ENCODE results near the gene RAB33A. TPM values are rescaled to one million over a fixed set of nuclear protein-coding genes. Genes with fewer than 3 reads are reported as not detected.
"Not testable (repeated sequence)": the region's sequence is repeated elsewhere in the genome, so short reads cannot be mapped to it uniquely, and the experiment has no call there.

The RAB33A gene
- total and polyA plus RNA-seq, 3 experiments from 2014 or later, result 9.0 to 11.0 (median 10.6) TPM

DNA sequence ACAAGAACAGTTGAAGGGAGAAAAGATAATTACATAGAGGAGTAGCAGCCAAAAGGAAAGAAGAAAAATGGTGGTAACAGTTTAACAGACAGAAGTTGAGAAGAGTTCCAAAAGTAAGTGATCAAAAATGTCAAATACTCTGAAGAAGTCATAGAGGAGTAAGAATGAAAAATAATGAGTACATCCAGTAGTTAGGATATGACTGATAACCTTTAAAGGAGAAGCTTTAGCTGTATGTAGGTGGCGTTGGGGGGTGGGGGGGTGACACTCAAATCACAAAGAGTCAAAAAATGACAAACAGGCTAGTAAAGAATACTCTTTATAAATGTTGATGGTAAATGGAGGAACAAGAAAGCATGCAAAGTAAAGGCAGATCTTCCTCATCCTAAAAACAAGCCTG, 40.6 kb downstream of the RAB33A start:
- Mint-ChIP-seq H3K9me3 (no peaks in the 10 kb centered on the region), H3K27me3 (peaks cover 0 to 9% of the 10 kb centered on the region in 2 donors), H3K4me3 (no peak overlapping the region), H3K36me3 (peaks cover 1 to 48% (median 4%) of the 10 kb centered on the region in 3 donors), H3K4me1 (peaks cover 0 to 5% (median 5%) of the 10 kb centered on the region in 3 donors), H3K27ac (peak overlapping the region in 2 of 8 donors; percentile 21 to 22)
- ChIA-PET POLR2A (interaction anchor here (0.6 kb wide), 1 partner anchor 135 kb away, joined by 3 read pairs; no protein-coding TSS in a partner anchor), CTCF (no interaction called here)
- H3K9me3 ChIP-seq (ENCODE audit: low read length), result no peaks in the 10 kb centered on the region
- no peaks in the 10 kb centered on the region for H3K36me3 ChIP-seq (ENCODE audit: insufficient read depth, low read length)
- no peaks in the 10 kb centered on the region for H3K27me3 ChIP-seq (ENCODE audit: insufficient read depth, low read length, poor library complexity, severe bottlenecking)
- no peaks in the 10 kb centered on the region for H3K4me1 ChIP-seq (ENCODE audit: insufficient read depth, low read length)
- DNase-seq, result no peak
- no peak overlapping the region for H3K4me3 ChIP-seq (ENCODE audit: low read length)
- H3K27ac ChIP-seq (ENCODE audit: low read depth, low read length), result no peak overlapping the region

DNA sequence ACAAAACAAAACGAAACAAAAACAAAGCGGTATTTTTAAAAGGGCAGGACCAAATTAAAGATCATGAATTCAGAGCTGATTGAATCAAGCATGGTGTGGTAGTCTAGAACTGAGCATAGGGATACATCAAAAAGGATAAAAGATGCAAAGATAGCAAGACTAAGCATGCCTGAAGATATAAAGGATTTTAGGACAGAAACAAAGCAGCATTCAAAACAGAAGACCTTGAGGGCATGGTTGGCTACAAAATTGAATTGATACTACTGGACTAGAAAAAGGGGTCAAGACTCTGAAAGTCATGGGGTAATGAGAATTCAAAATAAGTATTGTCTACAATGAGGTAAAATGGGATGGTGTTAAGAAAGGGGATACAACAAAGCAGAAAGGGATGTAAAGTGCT, 41.6 kb downstream of the RAB33A start:
- no peaks in the 10 kb centered on the region for H3K9me3 Mint-ChIP-seq
- peaks cover 1 to 45% (median 4%) of the 10 kb centered on the region in 3 donors for H3K36me3 Mint-ChIP-seq
- ChIA-PET POLR2A (no interaction called here), CTCF (no interaction called here)
- no peak for DNase-seq
- Histone ChIP-seq H3K27me3 (ENCODE audit: insufficient read depth, low read length, poor library complexity, severe bottlenecking) (no peaks in the 10 kb centered on the region), H3K4me1 (ENCODE audit: insufficient read depth, low read length) (no peaks in the 10 kb centered on the region), H3K36me3 (ENCODE audit: insufficient read depth, low read length) (no peaks in the 10 kb centered on the region), H3K9me3 (ENCODE audit: low read length) (no peaks in the 10 kb centered on the region), H3K4me3 (ENCODE audit: low read length) (no peak overlapping the region), H3K27ac (ENCODE audit: low read depth, low read length) (no peak overlapping the region)
- H3K4me3 Mint-ChIP-seq, result peak overlapping the region in 2 of 7 donors; percentile 25 to 64
- H3K27ac Mint-ChIP-seq, result peak overlapping the region in 1 of 8 donors; percentile 1
- peaks cover 0 to 5% of the 10 kb centered on the region in 2 donors for H3K27me3 Mint-ChIP-seq
- H3K4me1 Mint-ChIP-seq, result peaks cover 0 to 5% (median 5%) of the 10 kb centered on the region in 3 donors

DNA sequence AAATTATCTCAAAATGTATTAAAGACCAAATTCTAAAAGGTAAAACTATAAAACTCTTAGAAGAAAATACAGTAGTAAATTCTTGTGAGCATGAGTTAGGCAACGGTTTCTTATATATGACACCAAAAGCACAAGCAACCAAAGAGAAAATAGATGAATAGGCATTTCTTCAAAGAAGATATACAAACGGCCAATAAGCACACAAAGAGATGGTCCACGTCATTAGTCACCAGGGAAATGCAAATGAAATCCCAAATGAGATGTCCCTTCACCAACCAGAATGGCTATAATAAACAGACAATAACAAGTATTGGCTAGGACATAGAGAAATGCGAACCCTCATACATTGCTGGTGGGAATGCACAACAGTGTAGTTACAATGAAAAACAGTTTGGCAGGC, 44.6 kb downstream of the RAB33A start:
- H3K9me3 Mint-ChIP-seq, result no peaks in the 10 kb centered on the region
- ChIA-PET CTCF (no interaction called here), POLR2A (no interaction called here)
- Histone ChIP-seq H3K4me1 (ENCODE audit: insufficient read depth, low read length) (no peaks in the 10 kb centered on the region), H3K4me3 (ENCODE audit: low read length) (no peak overlapping the region), H3K36me3 (ENCODE audit: insufficient read depth, low read length) (no peaks in the 10 kb centered on the region), H3K9me3 (ENCODE audit: low read length) (no peaks in the 10 kb centered on the region), H3K27ac (ENCODE audit: low read depth, low read length) (no peak overlapping the region), H3K27me3 (ENCODE audit: insufficient read depth, low read length, poor library complexity, severe bottlenecking) (no peaks in the 10 kb centered on the region)
- peaks cover 3 to 9% (median 5%) of the 10 kb centered on the region in 3 donors for H3K4me1 Mint-ChIP-seq
- H3K36me3 Mint-ChIP-seq, result peaks cover 0 to 39% (median 1%) of the 10 kb centered on the region in 3 donors
- peaks cover 0 to 5% of the 10 kb centered on the region in 2 donors for H3K27me3 Mint-ChIP-seq
- H3K4me3 Mint-ChIP-seq, result no peak overlapping the region
- H3K27ac Mint-ChIP-seq, result no peak overlapping the region
- no peak for DNase-seq

DNA sequence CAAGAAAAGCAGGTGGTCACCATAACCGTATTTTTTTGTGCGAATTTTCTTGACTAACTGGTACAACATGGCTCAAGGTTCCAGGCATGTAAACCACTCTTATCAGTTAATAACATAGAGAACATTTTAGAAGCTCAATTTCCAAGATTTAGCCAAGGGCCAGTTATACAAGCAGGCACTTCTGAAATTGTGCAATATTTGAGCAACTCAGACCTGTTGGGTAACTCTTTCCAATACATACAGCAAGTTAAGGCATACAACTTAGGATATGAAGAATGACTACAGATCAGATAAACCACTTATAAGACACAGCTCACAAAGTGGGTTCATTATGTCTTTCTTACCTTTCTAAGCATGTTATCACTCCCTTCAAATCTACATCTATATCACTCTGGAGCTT, 53.0 kb downstream of the RAB33A start:
- peaks cover 0 to under 1% (median 0%) of the 10 kb centered on the region in 3 donors for H3K4me1 Mint-ChIP-seq
- POLR2A ChIA-PET, result no interaction called here
- H3K9me3 Mint-ChIP-seq, result no peaks in the 10 kb centered on the region
- peaks cover 0 to 38% (median 2%) of the 10 kb centered on the region in 3 donors for H3K36me3 Mint-ChIP-seq
- Histone ChIP-seq H3K4me1 (ENCODE audit: insufficient read depth, low read length) (no peaks in the 10 kb centered on the region), H3K27me3 (ENCODE audit: insufficient read depth, low read length, poor library complexity, severe bottlenecking) (no peaks in the 10 kb centered on the region), H3K4me3 (ENCODE audit: low read length) (no peak overlapping the region), H3K27ac (ENCODE audit: low read depth, low read length) (no peak overlapping the region), H3K36me3 (ENCODE audit: insufficient read depth, low read length) (peaks cover 3% of the 10 kb centered on the region), H3K9me3 (ENCODE audit: low read length) (no peaks in the 10 kb centered on the region)
- DNase-seq, result no peak
- H3K27ac Mint-ChIP-seq, result no peak overlapping the region
- CTCF ChIA-PET, result no interaction called here
- H3K27me3 Mint-ChIP-seq, result peaks cover 0 to 8% of the 10 kb centered on the region in 2 donors
- H3K4me3 Mint-ChIP-seq, result no peak overlapping the region

DNA sequence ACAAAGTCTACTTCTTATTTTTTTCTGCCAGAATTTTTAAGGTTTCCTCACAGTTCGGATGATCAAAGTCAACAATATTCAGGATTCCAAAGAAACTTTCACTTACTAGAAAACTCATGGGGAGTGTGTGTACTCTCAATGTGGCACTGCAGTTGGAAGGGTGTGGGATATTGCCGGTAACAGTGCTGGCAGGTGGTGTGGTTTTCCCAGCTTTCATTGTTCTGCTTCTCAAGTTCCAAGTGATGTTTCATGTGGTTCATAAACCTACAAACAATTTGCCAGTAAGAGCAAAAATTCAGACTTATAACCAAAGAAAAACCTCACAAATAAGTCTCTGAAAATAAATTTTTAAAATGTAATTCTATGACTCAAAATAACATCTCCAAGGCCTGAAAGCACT, 57.1 kb downstream of the RAB33A start:
- Mint-ChIP-seq H3K4me1 (no peaks in the 10 kb centered on the region), H3K27me3 (peaks cover 0 to 11% of the 10 kb centered on the region in 2 donors), H3K9me3 (no peaks in the 10 kb centered on the region), H3K36me3 (peaks cover 0 to 60% (median 5%) of the 10 kb centered on the region in 3 donors), H3K4me3 (no peak overlapping the region), H3K27ac (no peak overlapping the region)
- ChIA-PET CTCF (no interaction called here), POLR2A (no interaction called here)
- no peaks in the 10 kb centered on the region for H3K27me3 ChIP-seq (ENCODE audit: insufficient read depth, low read length, poor library complexity, severe bottlenecking)
- DNase-seq, result no peak
- no peaks in the 10 kb centered on the region for H3K9me3 ChIP-seq (ENCODE audit: low read length)
- H3K27ac ChIP-seq (ENCODE audit: low read depth, low read length), result no peak overlapping the region
- peaks cover 3% of the 10 kb centered on the region for H3K36me3 ChIP-seq (ENCODE audit: insufficient read depth, low read length)
- no peak overlapping the region for H3K4me3 ChIP-seq (ENCODE audit: low read length)
- no peaks in the 10 kb centered on the region for H3K4me1 ChIP-seq (ENCODE audit: insufficient read depth, low read length)

DNA sequence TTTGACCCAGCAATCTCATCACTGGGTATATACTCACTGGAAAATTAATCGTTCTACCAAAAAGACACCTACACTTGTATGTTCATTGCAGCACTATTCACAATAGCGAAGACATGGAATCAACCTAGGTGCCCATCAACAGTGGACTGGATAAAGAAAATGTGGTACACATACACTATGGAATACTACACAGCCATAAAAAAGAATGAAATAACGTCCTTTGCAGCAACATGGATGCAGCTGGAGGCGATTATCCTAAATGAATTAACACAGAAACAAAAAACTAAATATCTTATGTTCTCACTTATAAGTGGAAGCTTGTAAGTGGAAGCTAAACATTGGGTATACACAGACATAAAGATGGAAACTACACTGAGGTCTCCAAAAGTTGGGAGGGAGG, 59.4 kb downstream of the RAB33A start:
- H3K4me3 Mint-ChIP-seq; DNase-seq; H3K9me3 ChIP-seq (ENCODE audit: low read length); H3K27ac ChIP-seq (ENCODE audit: low read depth, low read length); H3K27ac Mint-ChIP-seq; CTCF ChIA-PET; H3K36me3 ChIP-seq (ENCODE audit: insufficient read depth, low read length); H3K27me3 ChIP-seq (ENCODE audit: insufficient read depth, low read length, poor library complexity, severe bottlenecking); H3K4me1 ChIP-seq (ENCODE audit: insufficient read depth, low read length); H3K4me3 ChIP-seq (ENCODE audit: low read length); H3K9me3 Mint-ChIP-seq; POLR2A ChIA-PET; H3K4me1 Mint-ChIP-seq: not testable (repeated sequence)
- Mint-ChIP-seq H3K27me3 (peaks cover 0 to 11% of the 10 kb centered on the region in 2 donors), H3K36me3 (peaks cover 0 to 52% (median 7%) of the 10 kb centered on the region in 3 donors)

Other genes with a start within 250 kb of the RAB33A start
- gene BCORL1, start 189.3 kb upstream of the RAB33A start, total RNA-seq, result 10 to 100 TPM; 10.7 to 12.1 TPM
- gene BCORL1, start 189.3 kb upstream of the RAB33A start, polyA plus RNA-seq, result 2.7 TPM
- gene ELF4, start 61.5 kb upstream of the RAB33A start, total RNA-seq, result 10 to 100 TPM; 23.8 to 24.7 TPM
- 19.5 TPM for gene ELF4, start 61.5 kb upstream of the RAB33A start, polyA plus RNA-seq
- 10 to 100 TPM; 57.7 to 58.2 TPM for gene AIFM1, start 6.1 kb upstream of the RAB33A start, total RNA-seq
- gene AIFM1, start 6.1 kb upstream of the RAB33A start, polyA plus RNA-seq, result 34.8 TPM
- 1 to 10 TPM; 7.1 to 7.6 TPM for gene ZNF280C, start 96.9 kb downstream of the RAB33A start, total RNA-seq
- gene ZNF280C, start 96.9 kb downstream of the RAB33A start, polyA plus RNA-seq, result 2.2 TPM
- gene SLC25A14, start 168.0 kb downstream of the RAB33A start, total RNA-seq, result 10 to 100 TPM; 14.1 to 15.5 TPM
- 9.5 TPM for gene SLC25A14, start 168.0 kb downstream of the RAB33A start, polyA plus RNA-seq
- not detected for gene GPR119, start 213.7 kb downstream of the RAB33A start, total RNA-seq
- gene GPR119, start 213.7 kb downstream of the RAB33A start, polyA plus RNA-seq, result not detected
- 10 to 100 TPM; 29.2 to 29.8 TPM for gene RBMX2, start 230.0 kb downstream of the RAB33A start, total RNA-seq
- 25.7 TPM for gene RBMX2, start 230.0 kb downstream of the RAB33A start, polyA plus RNA-seq

Data from CD8-positive, alpha-beta memory T cell (primary cell).